AG04450 (cell line): ENCODE data around the gene TNFSF4. TPM values are rescaled to one million over a fixed set of nuclear protein-coding genes. Genes with fewer than 3 reads are reported as not detected.

ENCODE experiments used
- CTCF ChIA-PET: fragments of 300-600, 350-600 bp; formaldehyde crosslinking; extraction: SDS; loops from one replicate; lab custom pipeline; 2022; ENCODE audit warnings: antibody characterized with exemption, inconsistent platforms; lab: Charles Lee
- POLR2A ChIA-PET: fragments of 350-600 bp; formaldehyde crosslinking; extraction: SDS; loops from one replicate; lab custom pipeline; 2021; ENCODE audit warnings: antibody characterized with exemption, inconsistent platforms; lab: Yijun Ruan, JAX
- DNase-seq: peaks from one replicate; pipeline ENCODE4 v3.0.0-alpha.2; 2011; ENCODE audit warnings: low read depth, low spot score
- H3K27ac ChIP-seq: one replicate; pipeline ENCODE4 v1.5.1; 2012; ENCODE audit warnings: low read depth, low read length, control low read depth
- H3K27me3 ChIP-seq: one replicate; pipeline ENCODE4 v1.6.0; 2012; ENCODE audit warnings: low read length; ENCODE audit not compliant: control insufficient read depth, insufficient read depth
- H3K4me3 ChIP-seq: 2 replicates; pipeline ENCODE4 v1.5.1; 2011; ENCODE audit warnings: mild to moderate bottlenecking, low read depth, low read length, control low read depth
- H3K9me3 ChIP-seq: 2 replicates; pipeline ENCODE4 v1.5.1; 2012; ENCODE audit warnings: low read length; ENCODE audit not compliant: control insufficient read depth, insufficient read depth
- CTCF ChIP-seq: IDR thresholded peaks from 2 replicates; pipeline ENCODE4 v1.5.1; 2011; ENCODE audit warnings: low read depth, low read length, control low read depth, inconsistent platforms
- polyA plus RNA-seq: library from polyadenylated mRNA; depleted of rRNA; stranded (reverse); fragments of >200 nt; gene quantifications from 2 replicates; pipeline ENCODE4 v1.2.3, GENCODE V29; 2011

TNFSF4 gene
- polyA plus RNA-seq, 1 experiment = 28.5 TPM

- DNase-seq = no peak
- Histone ChIP-seq H3K27ac (no peak overlapping the region), H3K9me3 (peaks cover 6% of the 10 kb centered on the region), H3K27me3 (no peaks in the 10 kb centered on the region), H3K4me3 (no peak overlapping the region)
- no peak for TF ChIP-seq CTCF
- ChIA-PET POLR2A (interaction anchor here (0.7 kb wide), 1 partner anchor 167 kb away, joined by 3 read pairs; no protein-coding TSS in a partner anchor), CTCF (interaction anchor here (2.2 kb wide), 1 partner anchor 31 kb away, joined by 11 read pairs; no protein-coding TSS in a partner anchor)
Observed at GRCh38 chr1:173224280-173224892, 17.3 kb upstream of the TNFSF4 start.

- no peak for DNase-seq
- no peaks in the 10 kb centered on the region for H3K27me3 ChIP-seq
- no peak overlapping the region for H3K27ac ChIP-seq
- TF ChIP-seq CTCF = no peak
- H3K4me3 ChIP-seq = no peak overlapping the region
- peaks cover 6% of the 10 kb centered on the region for H3K9me3 ChIP-seq
- CTCF ChIA-PET = interaction anchor here (2.2 kb wide), 1 partner anchor 32 kb away, joined by 11 read pairs; no protein-coding TSS in a partner anchor
- POLR2A ChIA-PET = no interaction called here
Observed at GRCh38 chr1:173223031-173223380, 15.9 kb upstream of the TNFSF4 start.

GRCh38 chr1:173222149-173223030 is 15.3 kb upstream of the TNFSF4 start:
- Histone ChIP-seq H3K9me3 (peaks cover 1% of the 10 kb centered on the region), H3K27ac (no peak overlapping the region), H3K4me3 (no peak overlapping the region), H3K27me3 (no peaks in the 10 kb centered on the region)
- ChIA-PET POLR2A (no interaction called here), CTCF (interaction anchor here (0.7 to 2.2 kb wide), 3 partner anchors 20 to 33 kb away, joined by 3 to 11 read pairs (median 3); no protein-coding TSS in a partner anchor)
- no peak for TF ChIP-seq CTCF
- no peak for DNase-seq

- TF ChIP-seq CTCF = no peak
- ChIA-PET POLR2A (no interaction called here), CTCF (no interaction called here)
- Histone ChIP-seq H3K9me3 (no peaks in the 10 kb centered on the region), H3K4me3 (no peak overlapping the region), H3K27me3 (no peaks in the 10 kb centered on the region), H3K27ac (no peak overlapping the region)
- no peak for DNase-seq
Observed at GRCh38 chr1:173220157-173220556, 13.0 kb upstream of the TNFSF4 start.

GRCh38 chr1:173213665-173214064 is 6.5 kb upstream of the TNFSF4 start:
- no peak overlapping the region for H3K27ac ChIP-seq
- ChIA-PET POLR2A (no interaction called here), CTCF (interaction anchor here (1.1 kb wide), 1 partner anchor 468 kb away, joined by 3 read pairs; no protein-coding TSS in a partner anchor)
- no peak for DNase-seq
- H3K4me3 ChIP-seq = no peak overlapping the region
- H3K27me3 ChIP-seq = no peaks in the 10 kb centered on the region
- TF ChIP-seq CTCF = no peak
- no peaks in the 10 kb centered on the region for H3K9me3 ChIP-seq
